Measurements from ENCODE around the gene TLL1. TPM values are rescaled to one million over a fixed set of nuclear protein-coding genes. Genes with fewer than 3 reads are reported as not detected.

The TLL1 gene
- total RNA-seq, 1 experiment from 2014 or later = not detected

DNA sequence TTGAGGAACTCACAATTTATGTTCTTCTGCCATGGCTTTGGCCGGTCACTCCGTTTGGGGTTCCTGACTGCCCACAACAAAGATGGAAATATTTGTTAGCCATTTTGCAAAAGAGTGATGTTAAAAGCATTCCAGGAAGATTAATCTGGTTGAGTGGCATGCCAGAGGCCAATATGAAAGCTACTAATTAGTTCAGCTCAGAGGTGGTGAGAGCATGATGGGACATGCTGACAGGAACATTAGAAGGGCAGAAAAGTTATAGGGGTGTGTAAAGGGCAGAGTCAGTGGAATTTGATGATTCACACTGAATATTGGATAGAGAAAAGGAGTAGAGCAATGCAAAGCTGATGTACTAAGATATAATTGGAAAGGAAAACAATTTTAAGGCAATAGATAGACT lies 94.4 kb downstream of the TLL1 start:
- Mint-ChIP-seq H3K27ac (no peak overlapping the region), H3K27me3 (ENCODE audit: low read depth) (no peaks in the 10 kb centered on the region), H3K4me1 (no peaks in the 10 kb centered on the region), H3K9me3 (peaks cover 17 to 25% of the 10 kb centered on the region in 2 experiments), H3K4me3 (no peak overlapping the region), H3K36me3 (ENCODE audit: insufficient read depth in 1 of 3, low read depth in 3 of 3) (peaks cover 10 to 26% (median 11%) of the 10 kb centered on the region in 3 experiments; a peak in 5 of 7 replicates)
- WGBS (ENCODE audit: extremely low coverage, insufficient read length, low lambda C conversion rate) = no CpG with 5 or more reads among the region's 2 CpGs
- H3K23ac ChIP-seq (ENCODE audit: insufficient read length, low read depth, low read length) = no peak overlapping the region
- H3K14ac ChIP-seq (ENCODE audit: insufficient read depth, low read length) = no peak overlapping the region
- no peak overlapping the region for H2BK20ac ChIP-seq (ENCODE audit: low read depth, low read length, poor library complexity, severe bottlenecking)
- H3K9ac ChIP-seq (ENCODE audit: extremely low read depth, insufficient read length, low read length) = no peak overlapping the region
- H3K79me1 ChIP-seq (ENCODE audit: insufficient read depth, low read depth, low read length, poor library complexity, severe bottlenecking) = no peaks in the 10 kb centered on the region
- H3K4me2 ChIP-seq (ENCODE audit: insufficient read depth, insufficient read length, low read length) = no peak overlapping the region
- H3K27ac ChIP-seq (ENCODE audit: insufficient read length, low read depth, low read length) = no peak overlapping the region
- H4K91ac ChIP-seq (ENCODE audit: insufficient read length, low read depth, low read length) = no peak overlapping the region
- no peaks in the 10 kb centered on the region for H3K23me2 ChIP-seq (ENCODE audit: insufficient read length, low read depth, low read length, poor library complexity, severe bottlenecking)
- TF ChIP-seq, protein P1, sequence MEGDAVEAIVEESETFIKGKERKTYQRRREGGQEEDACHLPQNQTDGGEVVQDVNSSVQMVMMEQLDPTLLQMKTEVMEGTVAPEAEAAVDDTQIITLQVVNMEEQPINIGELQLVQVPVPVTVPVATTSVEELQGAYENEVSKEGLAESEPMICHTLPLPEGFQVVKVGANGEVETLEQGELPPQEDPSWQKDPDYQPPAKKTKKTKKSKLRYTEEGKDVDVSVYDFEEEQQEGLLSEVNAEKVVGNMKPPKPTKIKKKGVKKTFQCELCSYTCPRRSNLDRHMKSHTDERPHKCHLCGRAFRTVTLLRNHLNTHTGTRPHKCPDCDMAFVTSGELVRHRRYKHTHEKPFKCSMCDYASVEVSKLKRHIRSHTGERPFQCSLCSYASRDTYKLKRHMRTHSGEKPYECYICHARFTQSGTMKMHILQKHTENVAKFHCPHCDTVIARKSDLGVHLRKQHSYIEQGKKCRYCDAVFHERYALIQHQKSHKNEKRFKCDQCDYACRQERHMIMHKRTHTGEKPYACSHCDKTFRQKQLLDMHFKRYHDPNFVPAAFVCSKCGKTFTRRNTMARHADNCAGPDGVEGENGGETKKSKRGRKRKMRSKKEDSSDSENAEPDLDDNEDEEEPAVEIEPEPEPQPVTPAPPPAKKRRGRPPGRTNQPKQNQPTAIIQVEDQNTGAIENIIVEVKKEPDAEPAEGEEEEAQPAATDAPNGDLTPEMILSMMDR (conservative IDR thresholded peaks at IDR 0.05) = no peak
- no peak overlapping the region for H2AFZ ChIP-seq (ENCODE audit: low read length)
- no peaks in the 10 kb centered on the region for H3K27me3 ChIP-seq (ENCODE audit: insufficient read depth, low read length)
- DNase-seq = no peak
- no peak overlapping the region for H4K5ac ChIP-seq (ENCODE audit: insufficient read length, low read depth, low read length)
- H2BK12ac ChIP-seq (ENCODE audit: insufficient read length, low read depth, low read length) = no peak overlapping the region
- H4K8ac ChIP-seq (replicated peaks; ENCODE audit: insufficient read length, low read depth, low read length) = no peak overlapping the region
- no peak overlapping the region for H2BK5ac ChIP-seq (ENCODE audit: insufficient read length, low read length)
- H3K4ac ChIP-seq (ENCODE audit: low read depth, low read length) = no peak overlapping the region
- H2BK15ac ChIP-seq (ENCODE audit: low read depth, low read length) = no peak overlapping the region
- no peak overlapping the region for H3K18ac ChIP-seq (ENCODE audit: insufficient read length, low read depth, low read length)
- H3T11ph ChIP-seq (ENCODE audit: low read length) = no peak overlapping the region
- H2AK5ac ChIP-seq (ENCODE audit: insufficient read length, low read length) = no peak overlapping the region
- H2BK120ac ChIP-seq (ENCODE audit: low read depth, low read length, poor library complexity, severe bottlenecking) = no peak overlapping the region
- no peaks in the 10 kb centered on the region for H3K9me3 ChIP-seq (ENCODE audit: control insufficient read depth, low read depth, low read length)
- no peak overlapping the region for H3K56ac ChIP-seq (ENCODE audit: insufficient read length, low read depth, low read length)
- no peaks in the 10 kb centered on the region for H3K79me2 ChIP-seq (ENCODE audit: insufficient read depth, low read length)
- H4K20me1 ChIP-seq (ENCODE audit: control insufficient read depth, insufficient read depth, insufficient read length) = no peaks in the 10 kb centered on the region
- no peaks in the 10 kb centered on the region for H3K4me1 ChIP-seq (ENCODE audit: insufficient read depth, low read length)
